ENCODE results near the gene BLCAP.
"Not testable (repeated sequence)": the region's sequence is repeated elsewhere in the genome, so short reads cannot be mapped to it uniquely, and the experiment has no call there.

BLCAP gene, protein sequence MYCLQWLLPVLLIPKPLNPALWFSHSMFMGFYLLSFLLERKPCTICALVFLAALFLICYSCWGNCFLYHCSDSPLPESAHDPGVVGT

DNA sequence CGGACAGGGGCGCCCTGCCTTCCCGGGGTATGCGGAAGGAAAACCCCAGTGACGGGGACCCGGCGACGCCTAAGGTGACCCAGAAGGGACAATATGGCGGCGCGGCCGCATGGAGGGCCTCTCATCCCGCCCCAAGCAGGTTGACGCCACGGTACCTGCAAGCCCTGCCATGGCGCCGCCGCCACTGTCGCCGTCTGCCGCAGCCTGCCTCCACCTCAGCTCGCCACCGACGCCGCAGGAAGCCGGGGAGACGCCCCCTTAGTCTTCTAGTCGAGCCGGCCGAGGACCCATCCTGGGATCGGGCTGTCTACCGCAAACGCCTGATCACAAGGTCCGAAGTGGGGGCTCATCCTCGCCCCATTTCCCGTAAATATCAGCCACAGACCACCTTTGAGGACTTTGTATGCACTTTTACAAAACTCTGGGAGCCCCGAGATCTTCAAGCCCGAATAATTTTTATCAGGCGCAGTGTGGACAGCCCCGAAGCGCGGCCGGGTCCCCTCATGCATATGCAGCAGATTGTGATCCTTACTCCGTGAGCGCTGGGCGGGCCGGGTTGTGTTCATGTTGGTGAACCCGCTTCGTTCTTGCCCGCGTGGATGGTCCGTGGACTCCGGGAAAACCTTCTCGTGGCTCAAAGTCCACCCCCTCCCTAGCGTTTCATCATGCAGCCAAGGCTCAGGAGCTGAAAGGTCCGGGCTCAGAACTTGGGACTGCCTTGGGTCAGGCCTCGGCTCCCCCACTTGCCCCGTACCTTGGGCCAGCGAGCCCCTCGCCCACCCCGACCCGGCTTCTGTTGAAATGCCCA, at the start of gene BLCAP:
TSS of gene BLCAP (minus strand) at position 239 of the 808 bp plus-strand sequence. CDS start 8,702 bp downstream, outside the sequence.
- peak; percentile 88 for DNase-seq (ENCODE audit: low read depth)

DNA sequence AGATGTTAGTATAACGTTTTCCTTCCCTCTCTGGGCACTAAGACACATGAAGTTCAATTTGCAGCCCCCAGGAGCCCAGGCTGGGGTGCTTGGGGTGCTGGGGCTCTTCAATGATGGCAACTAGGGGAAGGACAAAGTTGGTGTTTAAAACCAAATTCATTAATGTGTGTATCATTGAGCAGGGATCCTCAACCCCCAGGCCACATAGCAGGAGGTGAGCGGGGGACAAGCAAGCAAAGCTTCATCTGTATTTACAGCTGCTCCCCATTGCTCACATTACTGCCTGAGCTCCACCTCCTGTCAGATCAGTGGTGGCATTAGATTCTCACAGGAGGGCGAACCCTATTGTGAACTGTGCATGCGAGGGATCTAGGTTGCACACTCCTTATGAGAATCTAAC, 49.8 kb upstream of the BLCAP start:
- DNase-seq (ENCODE audit: low read depth): not testable (repeated sequence)

DNA sequence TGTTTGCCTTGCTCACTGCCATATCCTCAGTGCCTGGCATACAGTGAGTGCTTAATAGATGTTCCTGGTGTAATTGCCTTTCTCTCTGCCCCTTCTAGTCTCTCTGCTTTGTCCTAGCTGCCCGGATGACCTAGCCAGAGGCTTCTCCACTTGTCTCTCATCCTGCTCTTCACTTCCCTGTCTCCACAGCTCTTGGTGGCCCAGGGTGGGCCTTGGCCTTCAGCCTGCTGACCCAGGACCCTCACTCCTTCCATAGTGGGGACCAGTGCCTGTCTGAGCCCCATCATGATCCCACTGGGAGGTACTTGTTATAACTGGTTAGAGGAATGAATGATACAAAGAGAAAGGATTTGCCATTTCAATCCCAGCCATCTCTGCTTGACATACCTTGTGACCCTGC, 49.2 kb upstream of the BLCAP start:
- DNase-seq (ENCODE audit: low read depth): no peak

DNA sequence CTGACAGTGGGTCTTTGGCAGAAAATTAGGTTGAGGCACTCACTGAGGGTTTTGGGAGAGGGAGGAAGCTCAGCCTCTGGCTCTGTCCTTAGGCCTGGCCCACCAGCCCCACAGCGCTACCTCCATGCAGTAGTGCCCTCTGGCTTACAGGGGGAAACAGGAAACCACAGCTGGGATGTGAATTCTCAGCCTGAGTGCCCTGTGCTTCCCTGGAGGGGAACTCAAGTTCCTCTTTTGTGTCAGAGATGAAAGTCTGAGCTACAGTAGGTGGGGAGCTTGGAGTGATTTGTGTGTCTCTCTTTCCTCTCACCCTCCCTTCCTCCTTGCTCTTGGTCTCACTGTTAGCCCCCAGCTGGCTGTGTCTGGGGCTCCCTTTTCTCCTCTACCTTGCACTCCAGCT, 48.2 kb upstream of the BLCAP start:
- no peak for DNase-seq (ENCODE audit: low read depth)

DNA sequence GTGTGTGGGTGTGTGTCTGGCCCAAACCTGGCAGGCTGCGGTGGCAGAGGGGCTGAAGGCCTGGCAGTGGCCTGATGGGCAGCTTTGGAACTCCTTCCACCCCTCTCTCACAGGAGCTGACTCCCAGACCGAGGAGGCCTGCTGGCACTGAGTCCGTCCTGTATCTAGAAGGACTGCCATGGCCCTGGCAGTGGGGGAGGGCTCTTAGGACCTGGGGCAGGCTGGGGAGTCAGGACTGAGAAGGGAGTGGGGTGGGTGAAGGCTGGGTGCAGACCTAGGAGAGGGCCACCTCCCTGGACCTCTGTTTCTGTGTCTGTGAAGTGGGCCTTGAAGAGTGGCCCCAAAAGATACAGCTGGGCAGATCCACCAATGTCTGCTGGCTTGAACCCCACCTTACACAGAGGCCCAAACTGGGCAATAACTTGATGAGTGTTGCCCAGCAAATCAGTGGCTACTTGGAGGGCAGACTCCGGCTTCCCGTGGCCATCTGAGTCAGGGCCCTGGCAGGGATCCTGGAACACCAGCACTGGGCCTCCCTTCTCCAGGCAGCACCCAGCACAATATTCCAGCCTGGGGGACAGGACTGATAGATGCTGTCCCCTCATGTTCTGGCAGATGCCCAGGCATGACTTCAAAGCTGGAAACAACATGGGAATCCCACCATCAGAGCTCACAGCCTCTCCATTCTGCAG, 46.7 kb upstream of the BLCAP start:
- no peak for DNase-seq (ENCODE audit: low read depth)

DNA sequence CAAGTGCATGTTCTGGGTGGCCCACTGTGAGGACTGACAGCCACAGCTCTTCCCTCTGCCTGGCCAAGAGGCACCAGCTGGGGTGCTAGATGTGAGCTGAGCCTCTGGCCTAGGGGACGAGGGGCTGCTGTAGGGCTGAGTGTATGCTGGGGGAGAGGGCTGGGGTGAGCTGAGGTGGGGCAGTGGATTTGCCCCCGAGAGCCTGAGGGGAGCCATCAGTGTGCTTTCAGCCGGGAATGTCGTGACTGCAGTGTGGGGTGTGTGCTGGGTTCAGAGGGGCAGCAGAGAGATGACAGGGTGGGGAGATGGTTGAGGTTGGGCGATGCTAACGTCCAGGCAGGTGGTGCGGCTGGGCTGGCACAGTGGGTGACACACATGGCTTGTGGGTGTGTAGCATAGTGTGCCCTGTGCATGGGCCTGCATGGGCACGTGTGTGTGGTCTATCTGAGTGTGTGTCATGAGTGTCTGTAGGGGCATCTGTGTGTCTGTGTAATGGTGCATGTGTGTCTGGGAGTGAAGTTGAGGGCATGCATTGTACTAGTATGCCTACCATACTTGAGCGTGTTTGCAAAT, 46.0 kb upstream of the BLCAP start:
- no peak for DNase-seq (ENCODE audit: low read depth)

DNA sequence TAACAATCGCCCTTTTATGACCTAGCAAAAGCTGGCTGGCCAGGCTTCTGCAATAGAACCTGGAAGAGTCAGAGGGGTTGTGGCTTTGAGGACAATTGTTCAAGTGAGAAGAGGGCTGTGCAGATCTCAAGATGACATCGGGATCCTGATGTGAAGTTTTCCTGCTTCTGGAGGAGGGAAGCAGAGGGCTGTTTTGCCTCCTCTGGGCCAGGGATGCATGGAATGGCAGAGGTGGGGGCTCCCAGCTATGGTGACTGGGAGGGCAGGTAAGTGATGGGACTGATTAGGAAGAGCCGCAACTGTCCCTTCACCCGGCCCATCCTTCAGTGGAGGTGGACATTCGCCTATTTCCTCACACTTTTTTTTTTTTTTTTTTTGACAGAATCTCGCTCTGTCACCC, 43.4 kb upstream of the BLCAP start:
- no peak for DNase-seq (ENCODE audit: low read depth)

DNA sequence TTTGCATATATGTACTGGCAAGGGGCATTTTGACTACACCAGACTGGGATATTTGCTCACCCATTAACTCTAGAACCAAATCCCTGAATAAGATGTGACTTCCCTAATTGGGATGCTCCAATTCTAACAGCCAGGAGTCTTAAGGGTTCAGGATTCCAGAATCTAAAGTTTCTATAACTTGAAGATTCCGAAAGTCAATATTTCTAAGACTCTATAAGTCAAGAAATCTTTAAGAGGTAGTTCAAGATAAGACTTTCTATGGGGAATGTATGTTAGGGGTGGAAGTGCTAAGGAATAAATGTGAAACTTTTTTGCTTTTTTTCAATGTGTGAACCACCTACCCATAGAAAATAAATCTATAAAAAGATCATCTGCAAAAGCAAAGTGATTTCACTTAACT, 42.7 kb upstream of the BLCAP start:
- DNase-seq (ENCODE audit: low read depth): no peak

DNA sequence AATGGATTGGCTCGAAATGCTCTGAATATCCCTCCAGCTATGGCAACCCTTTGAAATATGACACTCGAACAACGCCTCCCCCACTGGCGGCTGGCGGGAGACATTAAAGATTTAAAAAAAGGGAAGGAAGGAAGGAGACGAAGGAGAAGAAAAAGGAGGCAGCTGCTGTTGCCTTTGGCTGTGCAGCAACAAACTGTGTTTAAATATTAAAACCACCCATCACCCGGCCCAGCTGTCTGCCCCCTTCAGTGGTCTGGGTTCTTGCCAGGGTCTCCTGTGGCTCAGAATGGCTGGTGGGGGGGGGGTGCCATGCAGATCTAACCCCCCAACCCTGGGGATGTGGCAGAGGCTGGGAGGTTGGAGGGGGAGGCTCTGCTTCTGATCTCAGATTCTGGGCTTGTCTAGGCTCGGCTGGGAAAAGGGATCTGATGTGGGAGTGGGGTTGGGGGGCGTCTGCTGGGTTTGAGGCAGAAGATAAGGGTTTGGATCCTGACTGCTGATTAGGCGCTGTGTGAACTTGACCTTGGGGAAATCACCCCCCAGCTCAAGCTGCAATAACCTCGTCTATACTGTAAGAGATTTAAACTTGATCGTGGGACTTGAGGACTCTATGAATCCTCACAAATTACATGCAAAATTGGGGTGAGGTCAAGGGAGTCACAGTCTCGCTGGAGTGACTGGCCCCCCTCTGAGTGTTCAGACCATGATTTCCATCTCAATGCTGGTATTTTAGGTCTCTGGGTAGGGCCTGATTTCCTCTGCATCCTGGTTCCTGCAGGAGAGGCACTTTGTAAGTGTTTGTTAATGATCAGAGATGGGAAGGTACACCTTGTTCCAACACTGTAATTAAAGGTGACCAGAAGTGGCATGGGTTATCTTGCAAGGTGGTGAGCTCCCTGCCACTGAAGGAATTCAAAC, 40.3 kb upstream of the BLCAP start:
- no peak for DNase-seq (ENCODE audit: low read depth)

DNA sequence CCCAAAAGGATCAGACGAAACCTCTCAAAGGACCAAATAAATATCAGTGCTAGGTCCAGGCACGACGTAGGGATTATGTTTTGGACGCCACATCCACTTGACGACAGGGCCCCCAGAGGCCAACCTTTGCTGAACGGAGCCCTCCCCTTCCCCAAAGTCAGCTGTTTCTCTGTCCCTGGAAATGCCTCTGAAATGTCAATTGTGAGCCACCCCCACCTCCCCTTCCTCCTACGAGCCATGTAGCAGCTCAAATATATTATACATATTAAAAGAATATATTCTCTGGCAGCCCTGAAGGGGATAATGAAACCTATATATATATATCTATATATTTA, 39.6 kb upstream of the BLCAP start:
- no peak for DNase-seq (ENCODE audit: low read depth)

DNA sequence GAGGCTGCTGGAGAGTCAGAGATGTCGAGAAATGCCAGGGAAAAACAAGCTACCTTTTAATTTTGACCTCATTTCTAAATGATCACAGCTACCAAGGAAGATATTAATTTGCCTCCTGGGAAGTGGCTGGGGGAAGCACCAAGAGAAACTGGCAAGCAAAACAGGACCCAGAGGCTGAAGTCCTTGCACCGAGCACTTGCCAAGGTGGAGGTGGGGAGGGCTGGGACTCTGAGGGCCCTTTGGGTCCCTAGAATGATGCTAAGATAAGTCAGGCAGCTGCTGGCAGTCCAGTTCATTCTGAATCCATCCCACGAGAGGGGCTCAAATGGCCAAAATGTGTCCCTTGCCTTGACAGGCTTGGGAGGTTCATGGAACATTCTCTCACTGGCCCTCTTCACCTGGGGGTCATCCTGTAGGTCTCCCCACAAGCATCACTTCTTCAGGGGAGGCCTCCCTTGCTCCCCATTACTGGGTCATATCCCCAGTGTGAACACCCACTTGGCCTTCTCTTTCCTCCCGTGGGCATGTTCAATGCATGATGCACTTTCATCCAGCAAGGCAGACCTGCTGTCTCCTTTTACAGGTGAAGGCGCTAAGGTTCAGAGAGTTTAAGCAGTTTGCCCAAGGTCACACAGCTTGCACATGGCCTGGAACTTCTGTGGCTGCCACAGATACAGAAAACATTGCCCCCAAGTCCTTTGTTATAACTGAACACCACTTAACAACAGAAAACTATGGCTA, 39.1 kb upstream of the BLCAP start:
- DNase-seq (ENCODE audit: low read depth): no peak

DNA sequence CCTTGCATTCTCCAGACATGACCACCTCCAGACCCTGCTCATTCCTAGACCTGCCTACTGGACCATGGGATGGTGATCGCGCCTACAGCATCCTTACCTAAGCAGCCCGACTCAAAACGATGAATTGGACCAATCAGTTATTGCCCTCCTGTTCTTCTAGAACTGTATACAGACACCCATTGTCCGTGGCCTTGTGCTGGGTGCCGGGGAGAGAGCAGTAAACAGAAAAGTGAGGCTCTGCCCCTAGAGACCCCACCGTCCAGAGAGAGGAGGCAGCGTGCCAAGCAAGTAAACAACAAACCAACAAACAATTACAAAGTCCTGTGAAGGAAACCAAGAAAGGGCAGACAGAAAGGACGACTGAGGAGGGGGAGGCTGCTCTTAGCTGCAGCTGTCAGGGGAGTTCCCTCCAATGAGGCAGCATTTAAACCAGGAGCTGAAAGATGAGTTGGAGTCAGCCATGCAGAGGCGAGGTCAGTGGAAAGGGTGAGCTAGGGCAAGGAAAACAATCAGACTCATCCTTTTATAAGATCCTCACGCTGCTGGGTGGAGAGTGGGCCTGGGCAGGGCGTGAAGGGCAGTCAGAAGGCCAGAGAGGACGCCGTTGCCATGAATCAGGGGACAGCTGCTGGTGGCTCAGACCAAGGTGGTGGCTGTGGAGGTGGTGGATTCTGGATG, 37.6 kb upstream of the BLCAP start:
- no peak for DNase-seq (ENCODE audit: low read depth)

DNA sequence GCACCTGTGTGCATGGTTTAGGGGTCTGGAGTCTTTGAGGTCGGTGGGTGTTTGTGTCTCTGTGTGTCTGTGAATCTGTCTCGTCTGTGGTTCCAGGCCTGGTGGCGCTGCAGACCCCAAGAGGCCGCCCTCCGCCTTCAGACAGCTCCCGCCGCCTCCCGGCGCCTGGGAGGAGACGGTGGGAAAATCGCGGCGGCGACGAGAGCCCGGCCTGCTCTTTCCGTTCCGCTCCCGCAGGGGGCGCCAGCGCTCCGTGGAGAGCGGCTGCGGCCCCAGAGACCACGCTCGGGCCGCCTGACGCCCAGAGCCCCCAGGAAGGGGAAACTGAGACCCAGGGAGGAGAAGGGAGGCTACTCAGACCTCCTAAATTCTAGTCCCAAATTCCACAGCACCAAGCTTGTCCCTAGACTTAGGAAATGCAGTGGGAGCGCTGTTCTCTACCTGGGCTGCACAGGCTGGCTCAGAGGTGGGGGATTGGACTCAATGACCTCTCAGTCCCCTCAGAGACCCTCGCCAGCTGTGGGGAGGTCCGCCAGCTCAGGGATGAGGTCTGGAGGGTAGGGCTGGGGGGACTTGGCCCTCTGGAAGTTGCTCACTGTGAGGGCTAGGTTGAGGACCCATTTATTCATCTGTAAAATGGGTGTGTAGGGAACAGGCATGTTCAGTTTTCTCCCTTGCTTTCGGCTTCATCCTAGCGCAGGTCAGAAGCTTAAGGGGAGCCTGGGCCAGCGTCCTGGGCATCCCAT, 36.9 kb upstream of the BLCAP start:
- DNase-seq (ENCODE audit: low read depth): no peak

DNA sequence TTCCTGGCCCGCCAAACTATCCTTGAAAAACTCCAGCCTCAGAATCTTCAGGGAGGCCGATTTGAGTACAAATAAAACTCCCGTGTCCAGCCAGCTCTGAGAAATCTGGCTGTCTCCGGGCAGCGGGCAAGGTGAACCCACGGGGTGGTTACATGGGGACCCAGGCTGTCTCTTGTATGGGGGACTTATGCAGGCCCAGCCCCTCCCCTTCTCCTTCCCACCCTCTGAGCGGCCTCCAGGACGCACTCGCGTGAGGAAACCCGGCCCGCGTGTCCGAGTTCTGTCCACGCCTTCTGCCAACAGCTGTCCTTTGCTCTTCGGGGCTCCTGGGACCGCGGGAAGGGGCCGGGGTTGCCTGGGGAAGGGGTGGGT, 36.3 kb upstream of the BLCAP start:
- no peak for DNase-seq (ENCODE audit: low read depth)

DNA sequence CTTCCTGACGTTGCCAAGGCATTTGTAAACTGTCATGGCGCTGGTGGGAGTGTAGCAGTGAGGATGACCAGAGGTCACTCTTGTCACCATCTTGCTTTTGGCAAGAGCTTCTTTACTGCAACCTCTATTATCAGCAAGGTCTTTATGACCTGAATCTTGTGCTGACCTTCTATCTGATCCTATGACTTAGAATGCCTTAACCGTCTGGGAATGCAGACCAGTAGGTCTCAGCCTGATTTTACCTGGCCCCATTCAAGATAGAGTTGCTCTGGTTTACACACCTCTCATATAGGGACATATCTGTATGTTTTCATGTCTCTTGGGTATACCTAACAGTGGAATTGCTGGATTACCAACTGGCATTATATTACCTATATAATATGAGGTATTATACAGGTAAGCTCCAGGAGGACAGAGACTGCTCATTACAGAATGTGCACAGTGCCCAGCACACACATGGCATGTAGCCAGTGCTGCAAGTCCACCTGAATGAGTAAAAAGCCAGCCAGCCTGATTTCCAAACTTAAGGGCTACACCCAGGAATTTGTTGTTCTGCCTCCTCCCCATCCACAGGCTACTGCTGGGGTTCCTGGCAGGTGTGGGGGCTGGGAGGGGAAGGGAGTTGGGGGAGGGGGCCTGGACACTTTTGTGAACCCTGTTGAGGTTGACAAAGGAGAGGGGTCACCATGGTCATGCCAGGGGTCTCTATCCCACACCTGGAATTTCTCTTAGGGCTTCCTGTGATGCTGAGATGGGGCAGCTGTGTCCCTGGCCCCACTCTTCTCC, 35.2 kb upstream of the BLCAP start:
- DNase-seq (ENCODE audit: low read depth): no peak

DNA sequence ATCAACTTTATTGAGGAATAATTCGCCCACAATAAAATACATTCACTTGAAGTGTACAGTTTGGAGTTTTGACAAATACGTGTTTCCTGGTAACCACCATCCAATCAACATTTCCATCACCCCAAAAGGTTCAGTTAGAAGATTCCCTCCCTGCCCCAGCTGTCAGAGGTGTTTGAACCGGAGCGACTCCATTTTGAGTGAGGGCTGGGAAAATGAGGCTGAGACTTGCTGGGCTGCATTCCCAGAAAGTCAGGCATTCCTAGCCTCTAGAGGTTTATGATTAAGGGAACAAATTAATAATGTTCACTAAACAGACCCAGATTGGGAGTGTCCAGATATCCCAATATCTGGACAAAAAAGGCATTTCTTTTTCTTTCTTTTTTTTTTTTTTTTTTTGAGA, 33.0 kb upstream of the BLCAP start:
- DNase-seq (ENCODE audit: low read depth): no peak

DNA sequence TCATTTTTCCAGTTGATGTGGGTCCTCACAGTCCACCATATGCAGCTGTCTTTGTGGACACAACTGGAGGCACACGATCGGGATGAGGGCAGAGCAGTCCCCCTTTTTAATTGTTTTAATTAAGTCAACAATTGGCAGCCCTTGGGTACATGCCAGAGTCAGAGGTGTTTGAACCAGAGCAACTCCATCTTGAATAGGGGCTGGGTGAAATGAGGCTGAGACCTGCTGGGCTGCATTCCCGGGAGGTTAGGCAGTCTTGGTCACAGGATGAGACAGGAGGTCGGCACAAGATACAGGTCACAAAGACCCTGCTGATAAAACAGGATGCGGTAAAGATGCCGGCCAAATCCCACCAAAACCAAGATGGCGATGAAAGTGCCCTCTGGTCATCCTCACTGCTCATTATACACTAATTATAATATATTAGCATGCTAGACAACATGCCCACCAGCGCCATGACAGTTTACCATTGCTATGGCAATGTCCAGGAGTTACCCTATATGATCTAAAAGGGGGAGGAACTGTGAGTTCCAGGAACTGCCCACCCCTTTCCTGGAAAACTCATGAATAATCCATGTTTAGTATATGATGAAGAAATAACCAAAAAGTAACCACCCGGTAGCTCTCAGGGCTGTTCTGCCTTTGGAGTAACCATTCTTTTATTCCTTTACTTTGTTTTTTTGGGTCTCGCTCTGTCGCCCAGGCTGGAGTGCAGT, 31.8 kb upstream of the BLCAP start:
- no peak for DNase-seq (ENCODE audit: low read depth)

DNA sequence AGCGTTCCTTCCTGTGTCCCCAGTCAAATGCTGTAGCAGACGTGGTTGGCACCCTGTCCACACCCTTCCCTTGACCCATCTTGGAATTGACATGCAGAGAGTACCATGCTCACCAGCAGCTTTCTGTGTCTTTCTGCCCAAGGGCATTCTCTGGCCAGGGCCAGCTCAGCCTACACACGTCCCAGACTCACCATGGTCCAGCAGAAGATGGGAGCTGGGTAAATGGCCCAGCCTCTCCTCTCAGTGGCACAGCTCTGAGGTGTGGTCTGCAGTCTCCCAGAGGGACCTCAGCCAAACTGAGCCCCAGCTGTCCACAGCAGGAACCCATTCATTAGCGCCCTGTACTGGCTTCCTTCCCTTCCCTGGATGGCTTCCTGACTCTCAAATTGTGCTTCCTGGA, 31.1 kb upstream of the BLCAP start:
- no peak for DNase-seq (ENCODE audit: low read depth)

DNA sequence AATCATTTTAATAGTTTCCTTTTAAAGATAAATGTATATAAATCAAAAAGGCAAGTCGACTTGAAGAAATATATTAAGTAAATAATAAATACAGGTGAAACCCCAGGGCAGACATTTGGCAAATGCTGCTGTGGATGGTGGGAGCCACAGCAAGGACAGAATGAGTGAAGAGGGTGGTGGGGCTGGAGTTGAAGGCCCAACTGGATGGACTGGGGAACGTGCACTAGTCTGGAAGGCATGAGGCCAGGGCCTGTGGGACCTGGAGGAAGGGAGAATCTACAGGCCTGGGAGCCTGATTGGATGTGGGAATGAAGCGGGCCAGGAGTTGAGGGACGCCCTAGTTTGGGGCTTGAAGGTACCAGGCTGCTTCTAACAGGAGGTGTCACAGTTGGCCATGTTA, 30.6 kb upstream of the BLCAP start:
- DNase-seq (ENCODE audit: low read depth): no peak
